Spleen (tissue), 7 donors: ENCODE measurements around the gene POU4F2.

Source experiments
- POLR2AphosphoS5 ChIP-seq, 3 donors: sonication (generic); formaldehyde crosslinking; IDR thresholded peaks; one replicate each; pipeline ENCODE4 v1.5.1; 2017; ENCODE audit warnings: antibody characterized with exemption in 3 of 3
- TF ChIP-seq, protein P1 (sequence below), 11 experiments: fragments of 200-600 bp in 7 of 11; fragments of 450-650 bp in 4 of 11; sonication (generic) in 4 of 11; IDR thresholded peaks in 8 of 11; conservative IDR thresholded peaks in 3 of 11; 1 replicate in 7 of 11; 2 replicates in 4 of 11; pipeline versions ENCODE4 v1.4.0 to v1.8.0; 2016 to 2021; ENCODE audit warnings: antibody characterized with exemption in 11 of 11, inconsistent platforms in 4 of 11, mild to moderate bottlenecking in 1 of 11
- donor health status: DM: no; HTN: no; CAD: no; lungs with moderate emphysema.
- donor health status: DM: no; HTN: no; CAD: no.
- donor health status: DM: no; HTN: no; CAD: no.

DNA sequence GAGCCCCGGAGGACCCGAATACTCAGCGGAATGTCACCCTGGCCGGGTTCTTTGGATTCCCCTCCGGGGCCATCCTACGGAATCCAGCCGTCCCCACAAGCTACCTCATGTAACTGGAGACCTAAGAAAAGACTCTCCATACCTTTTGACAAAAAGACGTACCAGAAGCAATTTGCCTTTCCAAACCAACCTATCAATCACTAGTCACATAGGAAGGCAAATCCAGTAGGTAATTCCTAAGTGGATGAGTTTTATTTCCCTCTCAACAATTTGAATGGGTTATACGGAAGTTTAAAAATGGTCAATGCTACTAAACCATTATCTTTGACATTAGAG is 16.8 kb downstream of the POU4F2 start:
- TF ChIP-seq, protein P1, sequence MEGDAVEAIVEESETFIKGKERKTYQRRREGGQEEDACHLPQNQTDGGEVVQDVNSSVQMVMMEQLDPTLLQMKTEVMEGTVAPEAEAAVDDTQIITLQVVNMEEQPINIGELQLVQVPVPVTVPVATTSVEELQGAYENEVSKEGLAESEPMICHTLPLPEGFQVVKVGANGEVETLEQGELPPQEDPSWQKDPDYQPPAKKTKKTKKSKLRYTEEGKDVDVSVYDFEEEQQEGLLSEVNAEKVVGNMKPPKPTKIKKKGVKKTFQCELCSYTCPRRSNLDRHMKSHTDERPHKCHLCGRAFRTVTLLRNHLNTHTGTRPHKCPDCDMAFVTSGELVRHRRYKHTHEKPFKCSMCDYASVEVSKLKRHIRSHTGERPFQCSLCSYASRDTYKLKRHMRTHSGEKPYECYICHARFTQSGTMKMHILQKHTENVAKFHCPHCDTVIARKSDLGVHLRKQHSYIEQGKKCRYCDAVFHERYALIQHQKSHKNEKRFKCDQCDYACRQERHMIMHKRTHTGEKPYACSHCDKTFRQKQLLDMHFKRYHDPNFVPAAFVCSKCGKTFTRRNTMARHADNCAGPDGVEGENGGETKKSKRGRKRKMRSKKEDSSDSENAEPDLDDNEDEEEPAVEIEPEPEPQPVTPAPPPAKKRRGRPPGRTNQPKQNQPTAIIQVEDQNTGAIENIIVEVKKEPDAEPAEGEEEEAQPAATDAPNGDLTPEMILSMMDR (IDR thresholded peaks at IDR 0.05 in 8 of 11, conservative IDR thresholded peaks at IDR 0.05 in 3 of 11): no peak
- TF ChIP-seq POLR2AphosphoS5 (IDR thresholded peaks at IDR 0.05): no peak
